H54 (cell line): ENCODE results near the gene ZNF367.
A peak's percentile ranks its signal among the peaks of the same experiment; 100 is the strongest.

ENCODE experiments used
- DNase-seq: peaks from one replicate; pipeline ENCODE4 v3.0.0; 2011; ENCODE audit warnings: low spot score, mixed read lengths; ENCODE audit not compliant: insufficient read length
- FAIRE-seq: peaks from 3 replicates; lab custom pipeline; 2011; peaks lifted over from hg19 to GRCh38; lab: Jason Lieb, UNC
- POLR2A ChIP-seq: IDR thresholded peaks from 2 replicates; pipeline ENCODE4 v1.6.1; 2011; ENCODE audit warnings: low read depth, mild to moderate bottlenecking, low read length

Gene ZNF367

GRCh38 chr9:96420468-96421219, 2.5 kb upstream of the ZNF367 start:
- TF ChIP-seq POLR2A, result no peak
- DNase-seq (peak; percentile 88), FAIRE-seq (peak; percentile 100)

DNA sequence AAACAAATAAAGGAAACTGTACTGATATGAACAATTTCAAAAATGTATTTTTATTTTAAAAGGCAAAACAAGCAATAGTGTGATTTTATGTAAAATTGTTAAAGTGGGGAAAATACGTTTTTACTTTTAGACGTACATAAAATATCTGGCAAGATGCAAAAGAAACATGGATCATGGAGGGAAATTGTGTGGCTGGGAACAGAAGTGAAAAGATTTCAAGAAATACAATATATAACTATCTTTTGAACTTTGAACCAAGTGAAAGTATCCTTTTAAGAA, 1.5 kb upstream of the ZNF367 start:
- FAIRE-seq (no peak), DNase-seq (no peak)
- TF ChIP-seq POLR2A, result no peak

- DNase-seq (peak; percentile 78), FAIRE-seq (peak; percentile 55)
- peak; percentile 61 for TF ChIP-seq POLR2A
Observed at GRCh38 chr9:96418920-96419690, 935 bp upstream of the ZNF367 start.

DNA sequence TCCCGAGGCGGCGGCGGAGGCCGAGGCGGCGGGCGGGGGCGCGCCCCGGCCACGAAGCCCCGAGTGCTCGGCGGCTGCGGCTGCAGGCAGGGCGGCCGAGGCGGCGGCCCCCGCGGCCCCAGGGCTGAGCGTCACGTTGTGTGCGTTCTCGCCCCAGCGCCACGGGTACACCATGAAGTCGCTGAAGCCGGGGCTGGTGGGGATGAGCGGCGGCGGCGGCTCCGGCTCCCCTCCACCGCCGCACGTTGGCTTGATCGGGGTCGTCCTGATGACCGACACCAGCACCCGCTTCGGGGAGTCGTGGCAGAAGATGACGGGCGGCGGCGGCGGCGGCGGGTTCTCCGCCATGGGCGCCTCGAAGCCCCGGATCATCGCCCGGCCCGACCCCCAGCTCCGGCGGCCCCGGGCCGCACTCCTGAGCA, 498 bp downstream of the ZNF367 start:
- peak; percentile 34 for DNase-seq
- no peak for FAIRE-seq
- no peak; the same call in 1 of the 2 replicates for TF ChIP-seq POLR2A

GRCh38 chr9:96417051-96417586, 1.1 kb downstream of the ZNF367 start:
- TF ChIP-seq POLR2A, result peak; percentile 27; the same call in 1 of the 2 replicates
- FAIRE-seq, result peak; percentile 77
- peak; percentile 89 for DNase-seq

DNA sequence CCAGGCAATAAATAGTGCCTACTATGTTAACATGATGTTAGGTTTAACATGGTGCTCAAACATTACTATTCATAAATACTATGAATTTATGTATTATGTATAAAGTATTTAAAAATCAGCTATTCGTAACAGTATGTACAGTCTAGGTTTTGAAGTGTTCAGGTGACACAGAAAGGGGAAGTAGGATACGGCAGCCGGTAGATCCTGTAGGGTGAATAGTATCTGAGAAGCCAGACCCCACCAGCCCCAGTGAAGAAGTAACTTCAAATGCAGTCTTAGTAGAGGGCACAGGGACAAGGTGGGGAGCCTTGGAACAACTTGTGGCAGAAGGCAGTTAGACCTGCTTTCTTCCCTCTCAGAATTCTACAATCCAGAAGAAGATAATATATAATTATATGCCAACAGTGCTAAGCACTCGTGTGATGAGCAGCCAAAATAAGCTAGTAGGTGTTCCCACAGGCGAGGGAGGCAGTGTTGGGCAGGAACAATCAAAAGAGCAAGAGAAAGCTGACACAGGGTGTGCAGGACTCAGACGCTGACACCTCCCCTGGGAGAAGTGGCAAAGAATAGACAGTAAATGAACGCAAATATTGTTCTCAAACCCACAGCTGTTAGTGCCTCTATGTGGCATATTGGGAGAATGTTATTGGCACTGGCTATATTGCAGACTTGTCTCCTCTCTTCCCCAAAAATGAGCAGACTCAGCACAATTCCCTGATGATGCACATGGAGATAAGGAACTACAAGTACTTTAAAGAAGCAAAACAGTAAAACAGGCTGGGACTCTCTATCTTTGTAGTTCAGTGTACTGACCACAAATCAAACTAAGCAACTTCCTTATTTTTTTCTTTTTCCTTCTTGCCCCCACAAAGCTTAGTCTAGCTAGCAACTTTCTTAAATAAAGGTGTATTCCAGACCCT, 4.6 kb downstream of the ZNF367 start:
- DNase-seq (no peak), FAIRE-seq (peak; percentile 11)
- no peak for TF ChIP-seq POLR2A

DNA sequence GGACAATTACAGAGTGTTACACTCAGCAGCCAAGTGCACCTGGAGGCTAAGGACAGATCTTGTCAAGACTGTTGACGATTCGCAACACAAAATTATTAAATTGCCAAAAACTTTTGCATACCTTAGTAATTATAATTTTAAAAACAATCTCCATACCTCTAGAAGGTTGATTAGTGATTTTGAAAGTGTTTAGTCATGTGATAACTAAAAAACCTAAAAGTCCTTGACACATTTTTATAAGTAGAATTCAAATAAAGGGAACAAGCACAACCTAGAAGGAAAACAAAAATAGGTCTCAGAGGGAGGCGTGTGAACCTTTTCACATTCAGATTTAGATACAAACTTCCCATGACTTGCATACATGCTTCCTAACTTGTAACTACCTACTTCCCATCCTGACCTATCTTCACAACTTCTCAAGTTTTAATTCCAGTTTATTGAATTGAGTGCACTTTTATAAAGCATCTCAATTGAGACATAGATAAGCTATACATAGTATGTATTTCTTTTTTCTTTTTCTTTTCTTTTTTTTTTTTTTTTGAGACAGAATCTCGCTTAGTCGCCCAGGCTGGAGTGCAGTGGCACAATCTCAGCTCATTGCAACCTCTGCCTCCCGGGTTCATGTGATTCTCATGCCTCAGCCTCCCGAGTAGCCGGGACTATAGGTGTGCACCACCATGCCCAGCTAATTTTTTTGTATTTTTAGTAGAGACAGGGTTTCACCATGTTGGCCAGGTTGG, 5.8 kb downstream of the ZNF367 start:
- no peak for TF ChIP-seq POLR2A
- DNase-seq (no peak), FAIRE-seq (no peak)

DNA sequence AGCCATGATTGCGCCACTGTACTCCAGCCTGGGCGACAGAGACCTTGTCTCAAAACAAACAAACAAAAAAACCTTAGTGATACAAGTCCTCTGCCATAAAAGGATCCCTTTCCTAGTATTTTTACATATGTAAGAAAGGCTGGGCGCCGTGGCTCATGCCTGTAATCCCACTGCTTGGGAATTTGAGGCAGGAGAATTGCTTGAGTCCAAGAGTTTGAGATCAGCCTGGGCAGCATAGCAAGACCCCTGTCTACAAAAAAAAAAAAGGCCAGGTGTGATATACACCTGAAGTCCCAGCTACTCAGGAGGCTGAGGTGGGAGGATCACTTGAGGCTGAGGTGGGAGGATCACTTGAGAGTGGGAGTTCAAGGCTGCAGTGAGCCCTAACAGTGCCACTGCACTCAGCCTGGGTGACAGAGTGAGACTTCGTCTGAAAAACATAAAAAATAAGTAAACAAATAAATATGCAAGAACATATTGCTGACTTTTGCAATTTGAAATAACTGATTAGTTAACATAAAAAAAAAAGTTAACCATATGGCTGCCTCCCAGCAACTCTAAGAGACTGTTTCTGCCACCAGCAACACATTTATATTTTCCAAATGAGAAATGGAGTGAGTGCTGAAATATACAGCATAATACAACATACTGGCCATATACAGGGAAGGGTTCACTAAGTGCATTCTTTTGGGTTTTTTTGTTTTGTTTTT, 6.9 kb downstream of the ZNF367 start:
- TF ChIP-seq POLR2A, result no peak
- DNase-seq, result no peak
- no peak for FAIRE-seq

DNA sequence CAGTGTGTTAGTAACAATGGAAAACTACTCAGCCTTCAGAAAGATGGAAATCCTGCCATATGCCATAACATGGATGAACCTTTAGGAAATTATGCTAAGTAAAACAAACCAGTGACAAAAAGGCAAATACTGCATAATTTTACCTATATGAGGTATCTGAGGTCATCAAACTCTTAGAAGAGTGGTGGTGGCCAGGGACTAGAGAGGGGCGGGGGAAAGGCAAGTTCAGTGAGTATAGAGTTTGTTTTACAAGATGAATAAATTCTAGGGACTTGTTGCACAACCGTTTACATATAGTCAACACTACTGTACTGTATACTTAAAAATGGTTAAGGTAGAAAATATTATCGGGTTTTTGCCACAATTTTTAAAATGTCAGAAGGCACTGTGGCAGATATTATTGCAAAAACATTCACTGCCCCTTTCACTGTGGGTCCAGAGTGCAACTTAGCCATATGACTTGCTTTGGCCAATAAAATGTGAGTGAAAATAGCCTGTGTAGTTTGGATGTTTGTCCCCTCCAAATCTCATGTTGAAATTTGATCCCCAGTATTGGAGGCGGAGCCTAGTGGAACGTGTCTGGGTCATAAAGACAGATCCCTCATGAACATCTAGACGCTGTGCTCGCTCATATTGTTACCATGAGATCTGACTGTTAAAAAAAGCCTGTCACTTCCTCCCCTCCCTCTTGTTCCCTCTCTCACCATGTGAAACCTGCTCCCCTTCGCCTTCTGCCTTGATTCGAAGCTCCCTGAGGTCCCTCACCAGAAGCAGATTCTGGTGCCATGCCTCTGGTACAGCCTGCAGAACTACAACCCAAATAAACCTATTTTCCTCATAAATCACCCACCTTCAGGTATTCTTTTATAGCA, 9.5 kb downstream of the ZNF367 start:
- no peak for TF ChIP-seq POLR2A
- DNase-seq, result no peak
- FAIRE-seq, result peak; percentile 55

DNA sequence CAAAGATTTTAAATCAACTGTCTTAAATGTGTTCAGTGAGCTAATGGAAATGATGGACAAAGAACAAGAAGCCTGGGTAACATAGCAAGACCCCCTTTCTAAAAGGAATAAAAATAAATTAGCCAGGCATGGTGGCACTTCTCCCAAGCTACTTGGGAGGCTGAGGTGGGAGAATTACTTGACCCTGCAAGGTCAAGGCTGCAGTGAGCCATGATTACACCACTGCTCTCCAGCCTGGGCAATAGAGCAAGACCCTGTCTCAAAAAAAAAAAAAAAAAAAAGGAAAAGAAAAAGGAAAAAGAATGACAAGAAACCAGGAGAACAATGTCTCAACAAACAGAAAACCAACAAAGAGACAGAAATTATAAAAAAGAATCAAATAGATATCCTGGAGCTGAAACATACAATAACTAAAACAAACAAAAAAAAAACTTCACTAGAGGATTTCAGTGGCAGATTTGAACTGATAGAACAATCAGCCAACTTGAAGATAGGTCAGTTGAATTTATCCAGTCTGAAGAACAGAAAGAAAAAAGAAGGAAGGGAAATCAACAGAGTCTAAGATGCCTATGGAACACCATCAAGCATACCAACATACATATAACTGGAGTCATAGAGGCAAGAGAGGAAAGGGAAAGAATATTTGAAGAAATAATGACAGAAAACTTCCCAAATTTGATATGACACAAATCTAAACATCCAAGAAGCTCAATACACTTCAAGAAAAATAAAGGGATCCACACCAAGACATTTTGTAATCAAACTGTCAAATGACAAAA, 17.8 kb downstream of the ZNF367 start:
- FAIRE-seq (peak; percentile 48), DNase-seq (no peak)
- no peak for TF ChIP-seq POLR2A

- no peak for TF ChIP-seq POLR2A
- peak; percentile 15 for FAIRE-seq
- DNase-seq, result no peak
Observed at GRCh38 chr9:96399325-96399633, 18.9 kb downstream of the ZNF367 start.
